Measurements from ENCODE around the gene COL23A1. TPM values are rescaled to one million over a fixed set of nuclear protein-coding genes. Genes with fewer than 3 reads are reported as not detected.

The COL23A1 gene
- total RNA-seq, 1 donor from 2014 or later, result 0.13 TPM

GRCh38 chr5:178245389-178245788 lies 344.8 kb downstream of the COL23A1 start:
- no peak for DNase-seq (ENCODE audit: low read depth in 2 of 2)

GRCh38 chr5:178244576-178244975 lies 345.6 kb downstream of the COL23A1 start:
- DNase-seq (ENCODE audit: low read depth in 2 of 2), result no peak

- no peak for DNase-seq (ENCODE audit: low read depth in 2 of 2)
Observed at GRCh38 chr5:178242416-178242815, 347.8 kb downstream of the COL23A1 start.

- DNase-seq (ENCODE audit: low read depth in 2 of 2), result no peak
Observed at GRCh38 chr5:178241688-178242231, 348.4 kb downstream of the COL23A1 start.

GRCh38 chr5:178241231-178241663 lies 348.9 kb downstream of the COL23A1 start:
- peak; percentile 23 to 55 for DNase-seq (ENCODE audit: low read depth in 2 of 2)

- no peak for DNase-seq (ENCODE audit: low read depth in 2 of 2)
Observed at GRCh38 chr5:178240766-178241165, 349.4 kb downstream of the COL23A1 start.

GRCh38 chr5:178240341-178240741 lies 349.9 kb downstream of the COL23A1 start:
- DNase-seq (ENCODE audit: low read depth in 2 of 2), result no peak

- DNase-seq (ENCODE audit: low read depth in 2 of 2), result peak in 1 of 2 donors; percentile 44
Observed at GRCh38 chr5:178239626-178240301, 350.4 kb downstream of the COL23A1 start.

GRCh38 chr5:178238711-178239592 lies 351.2 kb downstream of the COL23A1 start:
- DNase-seq (ENCODE audit: low read depth in 2 of 2), result no peak

GRCh38 chr5:178238313-178238635 lies 351.9 kb downstream of the COL23A1 start:
- DNase-seq (ENCODE audit: low read depth in 2 of 2), result no peak

GRCh38 chr5:178237431-178238312 lies 352.5 kb downstream of the COL23A1 start:
- DNase-seq (ENCODE audit: low read depth in 2 of 2), result no peak

- DNase-seq (ENCODE audit: low read depth in 2 of 2), result no peak
Observed at GRCh38 chr5:178236679-178237078, 353.5 kb downstream of the COL23A1 start.

- DNase-seq (ENCODE audit: low read depth in 2 of 2), result no peak
Observed at GRCh38 chr5:178236126-178236525, 354.1 kb downstream of the COL23A1 start.

GRCh38 chr5:178235588-178235974 lies 354.6 kb downstream of the COL23A1 start:
- DNase-seq (ENCODE audit: low read depth in 2 of 2), result no peak

GRCh38 chr5:178234750-178235587 lies 355.2 kb downstream of the COL23A1 start:
- peak in 1 of 2 donors; percentile 62 for DNase-seq (ENCODE audit: low read depth in 2 of 2)

GRCh38 chr5:178234121-178234749 lies 356.0 kb downstream of the COL23A1 start:
- no peak for DNase-seq (ENCODE audit: low read depth in 2 of 2)

GRCh38 chr5:178232920-178233429 lies 357.2 kb downstream of the COL23A1 start:
- no peak for DNase-seq (ENCODE audit: low read depth in 2 of 2)

- DNase-seq (ENCODE audit: low read depth in 2 of 2), result peak in 1 of 2 donors; percentile 77
Observed at GRCh38 chr5:178232124-178232919, 357.9 kb downstream of the COL23A1 start, which contains the start of gene PHYKPL. TSS of gene PHYKPL (minus strand) at chr5:178232802. CDS start at chr5:178232550, 252 bp downstream.

Measured in dermis microvascular lymphatic vessel endothelial cell (primary cell).